Sigmoid colon (tissue), 4 donors: ENCODE measurements around the gene ZNF253.

Experiments
- POLR2AphosphoS5 ChIP-seq, 4 donors: sonication (generic); formaldehyde crosslinking; IDR thresholded peaks; one replicate each; pipeline ENCODE4 v1.6.1; 2017; ENCODE audit warnings: antibody characterized with exemption in 4 of 4
- TF ChIP-seq, protein P1 (sequence below), 4 experiments: fragments of 450-650 bp in 3 of 4; fragments of 200-600 bp in 1 of 4; IDR thresholded peaks; one replicate each; pipeline ENCODE4 v1.5.1; 2016 to 2019; ENCODE audit warnings: antibody characterized with exemption in 4 of 4, mild to moderate bottlenecking in 3 of 4, moderate library complexity in 2 of 4

- TF ChIP-seq, protein P1, sequence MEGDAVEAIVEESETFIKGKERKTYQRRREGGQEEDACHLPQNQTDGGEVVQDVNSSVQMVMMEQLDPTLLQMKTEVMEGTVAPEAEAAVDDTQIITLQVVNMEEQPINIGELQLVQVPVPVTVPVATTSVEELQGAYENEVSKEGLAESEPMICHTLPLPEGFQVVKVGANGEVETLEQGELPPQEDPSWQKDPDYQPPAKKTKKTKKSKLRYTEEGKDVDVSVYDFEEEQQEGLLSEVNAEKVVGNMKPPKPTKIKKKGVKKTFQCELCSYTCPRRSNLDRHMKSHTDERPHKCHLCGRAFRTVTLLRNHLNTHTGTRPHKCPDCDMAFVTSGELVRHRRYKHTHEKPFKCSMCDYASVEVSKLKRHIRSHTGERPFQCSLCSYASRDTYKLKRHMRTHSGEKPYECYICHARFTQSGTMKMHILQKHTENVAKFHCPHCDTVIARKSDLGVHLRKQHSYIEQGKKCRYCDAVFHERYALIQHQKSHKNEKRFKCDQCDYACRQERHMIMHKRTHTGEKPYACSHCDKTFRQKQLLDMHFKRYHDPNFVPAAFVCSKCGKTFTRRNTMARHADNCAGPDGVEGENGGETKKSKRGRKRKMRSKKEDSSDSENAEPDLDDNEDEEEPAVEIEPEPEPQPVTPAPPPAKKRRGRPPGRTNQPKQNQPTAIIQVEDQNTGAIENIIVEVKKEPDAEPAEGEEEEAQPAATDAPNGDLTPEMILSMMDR (IDR thresholded peaks at IDR 0.05), result no peak
- no peak for TF ChIP-seq POLR2AphosphoS5 (IDR thresholded peaks at IDR 0.05)
Observed at GRCh38 chr19:19820774-19821320, 44.8 kb upstream of the ZNF253 start.
